Heart right ventricle (tissue), 16 donors: Measurements from ENCODE around the gene RAD50. TPM values are rescaled to one million over a fixed set of nuclear protein-coding genes. Genes with fewer than 3 reads are reported as not detected.
A peak's percentile ranks its signal among the peaks of the same experiment; 100 is the strongest.

Experiments used
- ATAC-seq, 8 donors: fragments of 200-7000 bp; cut with Tn5 transposase; one replicate each; pipeline ENCODE4 v1.9.1; 2020; ENCODE audit warnings: mild to moderate bottlenecking in 8 of 8, moderate library complexity in 8 of 8, moderate number of reproducible peaks in 1 of 8
- DNase-seq, 2 donors: peaks; one replicate each; pipeline ENCODE4 v3.0.0-alpha.2; 2020
- H3K27ac ChIP-seq, 10 donors: fragments of 200-600 bp; sonication (generic) in 2 of 10; one replicate each; pipeline versions ENCODE4 v1.5.0 to v1.8.0; 2020 to 2022; ENCODE audit warnings: mild to moderate bottlenecking in 3 of 10
- H3K27me3 ChIP-seq, 7 donors: fragments of 200-600 bp; one replicate each; pipeline ENCODE4 v1.8.0; 2021 to 2022; ENCODE audit warnings: mild to moderate bottlenecking in 2 of 7
- H3K36me3 ChIP-seq, 9 donors: fragments of 200-600 bp; sonication (generic) in 1 of 9; one replicate each; pipeline versions ENCODE4 v1.5.0 to v1.8.0; 2020 to 2022; ENCODE audit warnings: mild to moderate bottlenecking in 2 of 9
- H3K4me1 ChIP-seq, 9 donors: fragments of 200-600 bp; sonication (generic) in 1 of 9; one replicate each; pipeline versions ENCODE4 v1.5.0 to v1.8.0; 2020 to 2022; ENCODE audit warnings: mild to moderate bottlenecking in 4 of 9
- H3K4me3 ChIP-seq, 10 donors: fragments of 200-600 bp; sonication (generic) in 2 of 10; one replicate each; pipeline versions ENCODE4 v1.5.0 to v1.8.0; 2020 to 2022; ENCODE audit warnings: mild to moderate bottlenecking in 7 of 10, moderate library complexity in 2 of 10
- H3K9me3 ChIP-seq, 11 donors: fragments of 200-600 bp in 10 of 11; sonication (generic) in 2 of 11; one replicate each; pipeline versions ENCODE4 v1.5.0 to v1.8.0; 2013 to 2022; ENCODE audit warnings: mild to moderate bottlenecking in 2 of 11, control low read depth in 1 of 11, moderate library complexity in 1 of 11
- WGBS, 2 donors: extraction: QIAGEN DNeasy Blood & Tissue Kit; methylation state at CpG; one replicate each; pipeline ENCODE4 v1.1.7; 2013; ENCODE audit warnings: inconsistent platforms in 1 of 2; 5-methylcytosine and 5-hydroxymethylcytosine counted together
- intact Hi-C, 10 donors: fragments of 100-400 bp; cut with DNase I; formaldehyde crosslinking; loops; one replicate each; pipeline versions ENCODE4 v1.11.1 to v1.14.2; 2022
- polyA plus RNA-seq, 2 donors: library from polyadenylated mRNA; stranded (reverse); fragments of 200-250 nt; gene quantifications; one replicate each; pipeline ENCODE4 v1.2.3, GENCODE V29; 2013
- total RNA-seq, 10 donors: library from RNA; stranded (reverse); fragmentation: NEBNext Ultra II Directional in 3 of 10; extraction: Animal tissue kit (Norgen Biotek cat#: 25700) in 3 of 10; gene quantifications; one replicate each; pipeline versions ENCODE4 v1.2.1 to v1.2.4, GENCODE V29; 2021 to 2023
- TF ChIP-seq, protein P1 (sequence below), 9 donors: fragments of 200-600 bp; sonication (generic) in 2 of 9; IDR thresholded peaks; one replicate each; pipeline versions ENCODE4 v1.5.0 to v1.8.0; 2021 to 2022; ENCODE audit warnings: antibody characterized with exemption in 9 of 9, mild to moderate bottlenecking in 5 of 9, moderate library complexity in 1 of 9
- donor health status: Arrhythmogenic right ventricular cardiomyopathy.
- donor health status: ischemic (EF 13 %, LVEDD 7.1; RV severe dilation, severe dysfunction).
- donor health status: healthy with polysubstance abuse.
- donor health status: DM: no; HTN: yes; CAD: no.
- donor health status: DM: no; HTN: no; CAD: no.
- donor health status: ischemic (EF 25% LVEDD 6.9; RV normal size, moderate dysfunction).
- donor health status: ischemic (EF 25% LVEDD 5.7; RV mildly dilated, moderate dysfunction).
- donor health status: healthy.
- donor health status: DM: yes; HTN: yes; CAD: no.
- donor health status: Ischemic cardiomyopathy.
- donor health status: ischemic (EF 35%, LVEDD 5.7; RV mildly dilated, moderate dysfunction).
- donor health status: nonischemic (EF 11% LVEDD 7.7; RV severe dilation, severe dysfunction).
- donor health status: DM: yes; HTN: yes; CAD: no.
- donor health status: PGD.
- donor health status: ischemic (EF 29% LVEDD 5.4; RV normal size, mild dysfunction).
- donor health status: nonischemic (EF 23%, LVEDD 6.1; RV moderate dilation, normal function).

The RAD50 gene
- total and polyA plus RNA-seq, 12 donors, result 6.8 to 38.5 (median 31.8) TPM

DNA sequence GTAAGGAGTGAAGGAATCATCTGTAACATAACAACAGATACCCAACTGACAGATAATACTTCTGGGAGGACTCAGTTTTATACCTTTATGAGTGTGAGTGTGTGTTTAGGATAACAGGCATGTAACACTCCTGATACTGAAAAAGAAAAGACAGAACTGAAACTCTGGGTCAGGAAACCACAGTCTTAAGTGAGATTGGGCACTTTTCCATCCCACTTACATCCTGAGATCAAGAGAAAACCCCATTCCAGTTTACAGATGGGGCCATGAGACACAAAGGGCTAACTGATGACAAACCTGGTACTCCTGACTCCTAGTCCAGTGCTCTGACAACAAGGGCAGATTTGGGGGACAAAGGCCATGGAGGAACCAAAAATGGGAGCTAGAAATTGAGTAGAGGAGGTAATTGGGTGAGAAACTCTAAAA is 31.5 kb upstream of the RAD50 start:
- Histone ChIP-seq H3K9me3 (peaks cover 0 to 17% (median 9%) of the 10 kb centered on the region in 11 donors), H3K27me3 (no peaks in the 10 kb centered on the region), H3K4me3 (no peak overlapping the region), H3K36me3 (no peaks in the 10 kb centered on the region), H3K4me1 (peaks cover 0 to 6% (median 3%) of the 10 kb centered on the region in 9 donors), H3K27ac (no peak overlapping the region)
- DNase-seq, result no peak
- no peak for ATAC-seq
- TF ChIP-seq, protein P1, sequence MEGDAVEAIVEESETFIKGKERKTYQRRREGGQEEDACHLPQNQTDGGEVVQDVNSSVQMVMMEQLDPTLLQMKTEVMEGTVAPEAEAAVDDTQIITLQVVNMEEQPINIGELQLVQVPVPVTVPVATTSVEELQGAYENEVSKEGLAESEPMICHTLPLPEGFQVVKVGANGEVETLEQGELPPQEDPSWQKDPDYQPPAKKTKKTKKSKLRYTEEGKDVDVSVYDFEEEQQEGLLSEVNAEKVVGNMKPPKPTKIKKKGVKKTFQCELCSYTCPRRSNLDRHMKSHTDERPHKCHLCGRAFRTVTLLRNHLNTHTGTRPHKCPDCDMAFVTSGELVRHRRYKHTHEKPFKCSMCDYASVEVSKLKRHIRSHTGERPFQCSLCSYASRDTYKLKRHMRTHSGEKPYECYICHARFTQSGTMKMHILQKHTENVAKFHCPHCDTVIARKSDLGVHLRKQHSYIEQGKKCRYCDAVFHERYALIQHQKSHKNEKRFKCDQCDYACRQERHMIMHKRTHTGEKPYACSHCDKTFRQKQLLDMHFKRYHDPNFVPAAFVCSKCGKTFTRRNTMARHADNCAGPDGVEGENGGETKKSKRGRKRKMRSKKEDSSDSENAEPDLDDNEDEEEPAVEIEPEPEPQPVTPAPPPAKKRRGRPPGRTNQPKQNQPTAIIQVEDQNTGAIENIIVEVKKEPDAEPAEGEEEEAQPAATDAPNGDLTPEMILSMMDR (IDR thresholded peaks at IDR 0.05), result no peak
- intact Hi-C loops, result loop anchor here in 6 of 10 donors (5.0 to 10.0 kb wide), 4 partner anchors 189 to 299 kb away; partner anchors contain the start of gene SOWAHA (in 2 of the 6)

DNA sequence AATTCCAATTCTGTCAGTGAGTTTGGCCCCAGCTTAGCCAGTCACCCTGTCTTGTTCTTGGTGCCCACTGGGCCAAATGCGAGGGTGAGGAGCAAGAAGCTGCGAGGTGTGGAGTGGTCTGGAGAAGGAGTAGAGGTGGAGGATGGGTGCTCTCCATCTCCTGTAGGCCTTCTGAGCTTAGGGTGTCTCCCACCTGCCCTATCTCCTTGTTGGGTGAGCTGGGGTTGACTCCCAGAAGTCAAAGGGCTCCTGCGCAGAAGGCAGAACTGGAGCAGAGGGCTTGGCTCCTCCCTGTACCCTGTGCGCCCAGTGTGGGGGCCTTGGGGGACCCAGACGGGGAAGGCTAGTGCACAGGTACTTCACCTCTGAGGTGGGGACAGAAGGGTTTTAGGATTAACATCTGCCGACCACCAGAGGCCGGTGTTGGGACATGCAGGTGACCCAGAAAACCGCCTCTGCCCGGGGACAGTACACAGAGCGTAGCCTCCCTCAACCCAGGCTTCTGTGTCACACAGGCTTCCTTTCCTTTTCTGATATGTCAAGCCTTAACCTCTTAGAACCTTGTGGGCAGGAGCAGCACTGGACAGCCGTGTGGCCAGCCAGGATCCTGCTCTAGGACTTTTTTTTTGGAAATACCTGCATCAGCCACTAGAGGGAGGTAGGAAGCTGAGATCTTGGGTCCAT is 30.3 kb upstream of the RAD50 start:
- Histone ChIP-seq H3K27me3 (no peaks in the 10 kb centered on the region), H3K9me3 (peaks cover 0 to 6% (median 4%) of the 10 kb centered on the region in 11 donors), H3K36me3 (no peaks in the 10 kb centered on the region), H3K27ac (no peak overlapping the region), H3K4me1 (peaks cover 0 to 6% (median 3%) of the 10 kb centered on the region in 9 donors), H3K4me3 (no peak overlapping the region)
- 43 to 46% methylated on average over 11 of the region's 11 CpGs for WGBS, 2 donors
- ATAC-seq, result peak; percentile 38 to 88 (median 74)
- TF ChIP-seq, protein P1 (IDR thresholded peaks at IDR 0.05), result peak; percentile 66 to 89 (median 80)
- intact Hi-C loops, result loop anchor here in 6 of 10 donors (5.0 to 10.0 kb wide), 4 partner anchors 188 to 298 kb away; partner anchors contain the start of gene SOWAHA (in 2 of the 6)
- peak; percentile 9 to 31 for DNase-seq

DNA sequence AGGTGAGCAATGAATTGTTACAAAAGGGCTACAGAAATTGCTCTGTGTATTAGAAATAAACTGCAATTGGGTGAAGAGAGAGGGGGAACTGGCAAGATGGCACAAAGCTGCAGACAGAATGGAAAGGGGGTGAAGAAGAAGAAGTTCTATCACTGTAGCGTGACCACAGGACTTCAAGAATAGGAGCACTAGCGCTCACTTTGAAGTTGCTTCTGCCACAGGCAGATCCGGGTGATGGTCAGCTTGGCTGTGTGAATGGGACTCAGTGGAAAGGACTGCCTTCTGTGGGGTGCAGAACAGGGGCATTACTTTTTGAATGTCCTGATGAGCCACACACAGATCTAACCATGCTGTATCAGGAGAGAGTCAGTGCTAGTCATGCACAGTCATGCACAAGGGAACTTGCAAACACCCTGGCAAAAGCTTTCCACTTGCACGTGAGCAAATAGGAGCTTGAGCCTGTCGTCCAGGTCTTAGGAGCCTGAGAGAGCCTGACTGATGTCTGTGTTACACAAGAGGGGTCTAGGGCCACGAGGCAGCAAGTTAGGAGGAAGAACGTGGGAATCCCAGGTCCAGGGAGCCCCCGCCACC is 29.7 kb upstream of the RAD50 start:
- no peak for DNase-seq
- intact Hi-C loops, result loop anchor here in 6 of 10 donors (5.0 to 10.0 kb wide), 4 partner anchors 188 to 298 kb away; partner anchors contain the start of gene SOWAHA (in 2 of the 6)
- Histone ChIP-seq H3K4me1 (peaks cover 0 to 6% (median 3%) of the 10 kb centered on the region in 9 donors), H3K36me3 (no peaks in the 10 kb centered on the region), H3K27ac (no peak overlapping the region), H3K4me3 (no peak overlapping the region), H3K9me3 (no peaks in the 10 kb centered on the region), H3K27me3 (no peaks in the 10 kb centered on the region)
- WGBS, 2 donors, result 72 to 73% methylated on average over 8 of the region's 8 CpGs
- TF ChIP-seq, protein P1 (IDR thresholded peaks at IDR 0.05), result peak in 3 of 9 donors; percentile 4 to 6 (median 5)
- peak in 3 of 8 donors; percentile 15 to 32 (median 20) for ATAC-seq

DNA sequence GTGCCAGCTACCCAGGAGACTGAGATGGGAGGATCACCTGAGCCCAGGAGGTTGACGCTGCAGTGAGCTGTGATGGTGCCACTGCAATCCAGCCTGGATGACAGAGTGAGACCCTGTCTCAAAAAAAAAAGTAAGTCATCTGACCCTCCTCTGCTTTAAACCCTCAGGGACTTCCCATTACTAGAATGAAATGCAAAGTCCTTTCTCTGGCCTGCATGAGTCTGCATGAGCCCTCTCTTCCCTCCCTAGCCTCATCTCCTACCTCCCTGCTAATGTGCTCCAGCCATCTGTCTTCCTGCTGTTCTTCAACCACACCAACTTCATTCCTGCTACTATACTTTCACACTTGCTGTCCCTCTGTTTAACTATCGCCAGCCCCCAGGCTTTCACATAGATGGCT is 28.8 kb upstream of the RAD50 start:
- peaks cover 0 to 6% (median 3%) of the 10 kb centered on the region in 9 donors for H3K4me1 ChIP-seq
- ATAC-seq, result no peak
- H3K4me3 ChIP-seq, result no peak overlapping the region
- no peaks in the 10 kb centered on the region for H3K36me3 ChIP-seq
- no peak overlapping the region for H3K27ac ChIP-seq
- no peaks in the 10 kb centered on the region for H3K9me3 ChIP-seq
- TF ChIP-seq, protein P1 (IDR thresholded peaks at IDR 0.05), result no peak
- 96 to 98% methylated on average over 2 of the region's 2 CpGs for WGBS, 2 donors
- no peaks in the 10 kb centered on the region for H3K27me3 ChIP-seq
- no peak for DNase-seq
- intact Hi-C loops, result loop anchor here in 6 of 10 donors (5.0 to 10.0 kb wide), 4 partner anchors 187 to 297 kb away; partner anchors contain the start of gene SOWAHA (in 2 of the 6)
